Measurements from ENCODE around the gene SEPTIN1. TPM values are rescaled to one million over a fixed set of nuclear protein-coding genes. Genes with fewer than 3 reads are reported as not detected.

Gene SEPTIN1
- total RNA-seq, 4 donors from 2014 or later: 7.2 to 65.2 (median 9.8) TPM

DNA sequence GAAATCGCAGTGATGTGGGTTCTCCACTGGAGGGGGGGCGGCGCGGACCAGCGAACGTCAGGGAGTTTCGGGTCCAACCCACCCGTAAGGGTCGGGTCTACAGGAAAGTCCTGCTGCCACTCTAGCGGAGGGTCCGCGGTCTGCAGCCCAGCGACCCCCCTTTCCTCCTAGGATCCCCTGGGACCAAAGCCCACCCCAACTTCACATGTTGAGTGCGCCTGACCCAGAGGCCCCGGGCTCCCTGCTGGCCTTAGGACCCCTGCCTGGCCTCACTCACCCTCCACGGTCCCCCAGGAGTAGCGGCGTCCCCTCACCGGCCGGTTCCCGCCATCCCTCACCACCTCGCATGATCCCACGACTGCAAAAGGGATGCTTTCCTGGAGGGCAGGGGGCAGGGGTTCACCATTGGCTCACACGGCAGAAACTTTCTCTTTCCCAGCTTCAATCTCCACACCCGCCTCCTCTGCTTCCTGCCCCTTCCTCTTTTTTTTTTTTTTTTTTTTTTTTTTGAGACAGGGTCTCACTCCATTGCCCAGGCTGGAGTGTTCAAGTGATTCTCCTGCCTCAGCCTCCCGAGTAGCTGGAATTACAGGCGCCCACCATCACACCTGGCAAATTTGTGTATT is 3.1 kb downstream of the SEPTIN1 start:
- Histone ChIP-seq H3K36me3 (no peaks in the 10 kb centered on the region), H3K4me1 (peaks cover 0 to 24% (median 22%) of the 10 kb centered on the region in 4 donors), H3K27me3 (no peaks in the 10 kb centered on the region), H3K9me3 (no peaks in the 10 kb centered on the region), H3K27ac (peak overlapping the region; percentile 92 to 100 (median 98)), H3K4me3 (peak overlapping the region; percentile 51 to 73 (median 70))
- TF ChIP-seq, protein P1, sequence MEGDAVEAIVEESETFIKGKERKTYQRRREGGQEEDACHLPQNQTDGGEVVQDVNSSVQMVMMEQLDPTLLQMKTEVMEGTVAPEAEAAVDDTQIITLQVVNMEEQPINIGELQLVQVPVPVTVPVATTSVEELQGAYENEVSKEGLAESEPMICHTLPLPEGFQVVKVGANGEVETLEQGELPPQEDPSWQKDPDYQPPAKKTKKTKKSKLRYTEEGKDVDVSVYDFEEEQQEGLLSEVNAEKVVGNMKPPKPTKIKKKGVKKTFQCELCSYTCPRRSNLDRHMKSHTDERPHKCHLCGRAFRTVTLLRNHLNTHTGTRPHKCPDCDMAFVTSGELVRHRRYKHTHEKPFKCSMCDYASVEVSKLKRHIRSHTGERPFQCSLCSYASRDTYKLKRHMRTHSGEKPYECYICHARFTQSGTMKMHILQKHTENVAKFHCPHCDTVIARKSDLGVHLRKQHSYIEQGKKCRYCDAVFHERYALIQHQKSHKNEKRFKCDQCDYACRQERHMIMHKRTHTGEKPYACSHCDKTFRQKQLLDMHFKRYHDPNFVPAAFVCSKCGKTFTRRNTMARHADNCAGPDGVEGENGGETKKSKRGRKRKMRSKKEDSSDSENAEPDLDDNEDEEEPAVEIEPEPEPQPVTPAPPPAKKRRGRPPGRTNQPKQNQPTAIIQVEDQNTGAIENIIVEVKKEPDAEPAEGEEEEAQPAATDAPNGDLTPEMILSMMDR (IDR thresholded peaks at IDR 0.05): peak in 3 of 6 experiments; percentile 4 to 9 (median 7)
- TF ChIP-seq POLR2A (IDR thresholded peaks at IDR 0.05): no peak
- no peak for DNase-seq

DNA sequence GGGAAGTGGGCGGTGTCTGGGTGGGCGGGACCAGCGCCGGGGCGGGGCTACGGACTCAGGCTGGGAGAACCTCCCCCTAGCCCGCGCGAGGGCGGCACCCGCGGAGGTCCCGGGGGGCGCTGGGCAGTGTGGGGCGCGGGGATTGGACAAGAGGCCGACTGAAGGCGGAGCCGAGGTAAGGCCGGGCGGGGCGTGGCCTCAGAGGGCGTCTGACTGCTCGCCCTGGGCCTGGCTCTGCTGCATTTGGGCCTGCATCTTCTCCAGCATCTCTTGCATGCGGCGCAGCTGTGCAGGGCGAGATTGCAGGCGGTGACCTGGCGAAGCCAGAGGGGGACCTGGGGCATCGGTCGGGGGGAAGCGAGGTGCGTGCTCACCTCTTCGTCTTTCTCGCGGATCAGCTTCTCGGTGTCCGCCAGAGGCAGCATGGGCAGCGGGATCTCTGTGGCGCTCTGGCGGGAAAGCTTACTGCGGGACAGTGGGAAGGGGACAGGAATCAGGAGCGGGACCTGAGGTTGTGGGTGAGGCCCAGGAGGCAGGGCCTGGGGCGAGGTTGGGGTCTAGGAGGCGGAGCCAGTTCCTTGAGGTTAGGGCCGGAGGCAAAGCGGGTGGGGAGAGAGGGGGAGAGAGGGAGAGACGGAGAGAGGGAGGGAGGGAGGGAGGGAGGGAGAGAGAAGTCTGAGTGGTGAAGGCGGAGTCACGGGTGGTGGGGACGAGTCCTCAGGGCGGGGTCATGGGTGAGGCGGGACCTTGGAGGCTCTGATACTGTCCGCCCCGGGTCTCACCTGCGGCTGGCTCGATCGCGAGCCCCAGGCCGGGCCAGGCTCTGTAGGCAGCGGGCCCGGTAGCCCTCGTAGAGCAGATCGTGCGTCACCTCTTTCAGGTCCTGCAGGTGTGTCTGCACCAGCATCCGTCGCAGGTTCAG is 3.9 kb downstream of the SEPTIN1 start:
- Histone ChIP-seq H3K4me1 (peaks cover 0 to 24% (median 22%) of the 10 kb centered on the region in 4 donors), H3K4me3 (peak overlapping the region; percentile 51 to 73 (median 70)), H3K27me3 (no peaks in the 10 kb centered on the region), H3K27ac (peak overlapping the region; percentile 92 to 100 (median 98)), H3K36me3 (no peaks in the 10 kb centered on the region), H3K9me3 (no peaks in the 10 kb centered on the region)
- TF ChIP-seq, protein P1 (IDR thresholded peaks at IDR 0.05): peak in 4 of 6 experiments; percentile 5 to 38 (median 22)
- TF ChIP-seq POLR2A (IDR thresholded peaks at IDR 0.05): peak; percentile 54 to 64
- peak; percentile 99 to 100 (median 99) for DNase-seq

DNA sequence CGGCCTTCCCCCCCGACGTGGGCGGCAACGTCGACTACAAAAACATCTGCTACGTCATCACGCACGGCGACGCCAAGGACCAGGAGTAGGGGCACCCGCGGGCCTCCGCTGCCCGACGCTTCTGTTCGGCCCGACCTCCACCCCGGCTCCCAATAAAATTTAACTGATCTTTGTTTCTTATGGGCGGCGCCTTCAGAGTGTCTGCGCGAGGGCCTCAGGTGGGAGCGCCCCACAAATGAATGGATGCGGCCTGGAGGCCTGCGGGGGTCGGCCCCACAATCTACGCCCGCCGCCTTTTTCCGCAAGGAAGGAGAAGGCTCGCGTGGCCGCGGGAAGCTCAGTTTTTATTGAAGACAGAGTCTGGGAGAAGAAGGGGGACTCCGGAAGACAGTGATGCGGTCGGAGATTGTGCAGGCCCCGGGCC is 4.5 kb downstream of the SEPTIN1 start:
- peak overlapping the region; percentile 51 to 73 (median 70) for H3K4me3 ChIP-seq
- H3K36me3 ChIP-seq: no peaks in the 10 kb centered on the region
- H3K27me3 ChIP-seq: no peaks in the 10 kb centered on the region
- H3K4me1 ChIP-seq: peaks cover 0 to 24% (median 20%) of the 10 kb centered on the region in 4 donors
- TF ChIP-seq, protein P1 (IDR thresholded peaks at IDR 0.05): no peak
- peak in 1 of 2 donors; percentile 38 for TF ChIP-seq POLR2A (IDR thresholded peaks at IDR 0.05)
- peak overlapping the region; percentile 92 to 100 (median 98) for H3K27ac ChIP-seq
- DNase-seq: peak; percentile 91 to 96 (median 93)
- no peaks in the 10 kb centered on the region for H3K9me3 ChIP-seq

DNA sequence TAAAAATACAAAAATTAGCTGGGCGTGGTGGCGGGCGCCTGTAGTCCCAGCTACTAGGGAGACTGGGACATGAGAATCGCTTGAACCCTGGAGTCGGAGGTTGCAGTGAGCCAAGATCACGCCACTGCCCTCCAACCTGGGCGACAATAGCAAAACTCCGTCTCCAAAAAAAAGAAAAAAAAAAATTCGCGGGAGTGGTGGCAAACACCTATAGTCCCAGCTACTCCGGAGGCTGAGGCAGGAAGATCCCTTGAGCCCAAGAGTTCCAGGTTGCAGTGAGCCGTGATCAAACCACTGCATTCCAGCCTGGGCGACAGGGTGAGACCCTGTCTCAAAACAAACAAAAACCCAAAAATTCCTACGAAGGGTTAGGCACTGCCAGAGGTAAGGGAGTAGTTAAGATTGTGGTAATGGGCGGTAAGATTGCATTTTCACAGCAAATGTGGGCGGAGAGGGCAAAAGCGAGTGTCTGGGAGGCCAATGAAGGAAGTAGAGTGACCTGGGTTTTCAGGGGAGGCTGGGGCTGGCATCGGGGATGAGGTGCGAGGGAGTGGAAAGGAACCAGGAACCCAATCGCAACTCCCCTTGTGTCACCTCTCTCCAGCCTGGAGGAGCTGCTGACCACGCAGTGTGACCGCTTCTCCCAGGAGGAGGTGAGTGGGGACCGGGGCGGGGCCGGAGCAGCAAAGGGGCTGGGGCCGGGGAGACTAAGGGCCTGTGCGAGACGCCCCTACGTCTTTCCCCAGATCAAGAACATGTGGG is 5.1 kb downstream of the SEPTIN1 start:
- Histone ChIP-seq H3K4me1 (peaks cover 0 to 24% (median 17%) of the 10 kb centered on the region in 4 donors), H3K27me3 (no peaks in the 10 kb centered on the region), H3K4me3 (peak overlapping the region; percentile 51 to 73 (median 70)), H3K36me3 (no peaks in the 10 kb centered on the region), H3K9me3 (no peaks in the 10 kb centered on the region), H3K27ac (peak overlapping the region; percentile 92 to 100 (median 98))
- TF ChIP-seq, protein P1 (IDR thresholded peaks at IDR 0.05): no peak
- TF ChIP-seq POLR2A (IDR thresholded peaks at IDR 0.05): no peak
- peak in 1 of 3 donors; percentile 57 for DNase-seq

DNA sequence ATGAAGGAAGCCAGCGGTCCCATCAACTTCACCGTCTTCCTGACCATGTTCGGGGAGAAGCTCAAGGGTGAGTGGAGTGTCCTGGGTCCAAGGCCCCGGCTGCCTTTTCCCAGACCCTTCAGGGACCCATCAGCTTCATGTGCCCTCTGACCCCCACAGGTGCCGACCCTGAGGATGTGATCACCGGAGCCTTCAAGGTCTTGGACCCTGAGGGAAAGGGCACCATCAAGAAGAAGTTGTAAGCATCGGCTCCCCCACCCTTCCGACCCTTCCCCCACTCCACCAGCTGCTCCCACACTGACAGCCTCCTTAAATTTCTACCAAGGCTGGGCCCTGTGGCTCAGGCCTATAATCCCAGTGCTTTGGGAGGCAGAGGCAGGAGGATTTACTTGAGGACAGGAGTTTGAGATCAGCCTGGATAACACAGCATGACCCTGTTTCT is 5.9 kb downstream of the SEPTIN1 start:
- no peak for DNase-seq
- Histone ChIP-seq H3K4me1 (peaks cover 0 to 23% (median 11%) of the 10 kb centered on the region in 4 donors), H3K27me3 (no peaks in the 10 kb centered on the region), H3K36me3 (no peaks in the 10 kb centered on the region), H3K4me3 (no peak overlapping the region), H3K9me3 (no peaks in the 10 kb centered on the region), H3K27ac (peak overlapping the region in 3 of 4 donors; percentile 4 to 100 (median 98))
- no peak for TF ChIP-seq POLR2A (IDR thresholded peaks at IDR 0.05)
- TF ChIP-seq, protein P1 (IDR thresholded peaks at IDR 0.05): no peak

All from Peyer's patch (tissue), 4 donors.